HL-60 (cell line): ENCODE results near the gene TSC1.

Experiments
- DNase-seq, 2 experiments: peaks; one replicate each; pipeline ENCODE4 v3.0.0-alpha.2; 2010 to 2020; ENCODE audit warnings: low read depth in 1 of 2, low spot score in 1 of 2
- H3K27ac ChIP-seq: fragments of 250-450 bp; sonication (Bioruptor Pico); replicated peaks from 2 replicates; pipeline ENCODE4 v1.5.1; 2020; ENCODE audit warnings: mild to moderate bottlenecking, moderate library complexity
- H3K27me3 ChIP-seq: fragments of 250-450 bp; sonication (Bioruptor Pico); 2 replicates; pipeline ENCODE4 v1.5.1; 2021; ENCODE audit warnings: mild to moderate bottlenecking, moderate library complexity; ENCODE audit not compliant: insufficient read depth, poor library complexity, severe bottlenecking
- H3K4me3 ChIP-seq: replicated peaks from 2 replicates; pipeline ENCODE4 v1.5.1; 2011; ENCODE audit warnings: mild to moderate bottlenecking, control low read depth, low read length; ENCODE audit not compliant: insufficient read depth
- GABPA ChIP-seq: IDR thresholded peaks from 2 replicates; pipeline ENCODE4 v1.6.1; 2012; ENCODE audit warnings: low read depth
- POLR2AphosphoS5 ChIP-seq: IDR thresholded peaks from 2 replicates; pipeline ENCODE4 v1.6.1; 2012; ENCODE audit warnings: low read depth
- REST ChIP-seq: IDR thresholded peaks from 2 replicates; pipeline ENCODE4 v1.6.1; 2012; ENCODE audit warnings: low read depth; ENCODE audit not compliant: insufficient replicate concordance
- SPI1 ChIP-seq: IDR thresholded peaks from 2 replicates; pipeline ENCODE4 v1.6.1; 2012; ENCODE audit warnings: low read depth, mild to moderate bottlenecking, borderline replicate concordance
- TF ChIP-seq, protein P1 (sequence below): IDR thresholded peaks from one replicate; pipeline ENCODE4 v1.5.1; 2011; ENCODE audit warnings: low read length, control low read depth, inconsistent platforms; ENCODE audit not compliant: insufficient read depth

Gene TSC1

GRCh38 chr9:132961002-132961401, 16.6 kb upstream of the TSC1 start:
- DNase-seq, result no peak
- H3K27me3 ChIP-seq, result peaks cover 2% of the 10 kb centered on the region
- H3K27ac ChIP-seq, result no peak overlapping the region
- TF ChIP-seq, protein P1, sequence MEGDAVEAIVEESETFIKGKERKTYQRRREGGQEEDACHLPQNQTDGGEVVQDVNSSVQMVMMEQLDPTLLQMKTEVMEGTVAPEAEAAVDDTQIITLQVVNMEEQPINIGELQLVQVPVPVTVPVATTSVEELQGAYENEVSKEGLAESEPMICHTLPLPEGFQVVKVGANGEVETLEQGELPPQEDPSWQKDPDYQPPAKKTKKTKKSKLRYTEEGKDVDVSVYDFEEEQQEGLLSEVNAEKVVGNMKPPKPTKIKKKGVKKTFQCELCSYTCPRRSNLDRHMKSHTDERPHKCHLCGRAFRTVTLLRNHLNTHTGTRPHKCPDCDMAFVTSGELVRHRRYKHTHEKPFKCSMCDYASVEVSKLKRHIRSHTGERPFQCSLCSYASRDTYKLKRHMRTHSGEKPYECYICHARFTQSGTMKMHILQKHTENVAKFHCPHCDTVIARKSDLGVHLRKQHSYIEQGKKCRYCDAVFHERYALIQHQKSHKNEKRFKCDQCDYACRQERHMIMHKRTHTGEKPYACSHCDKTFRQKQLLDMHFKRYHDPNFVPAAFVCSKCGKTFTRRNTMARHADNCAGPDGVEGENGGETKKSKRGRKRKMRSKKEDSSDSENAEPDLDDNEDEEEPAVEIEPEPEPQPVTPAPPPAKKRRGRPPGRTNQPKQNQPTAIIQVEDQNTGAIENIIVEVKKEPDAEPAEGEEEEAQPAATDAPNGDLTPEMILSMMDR, result no peak
- H3K4me3 ChIP-seq, result no peak overlapping the region

DNA sequence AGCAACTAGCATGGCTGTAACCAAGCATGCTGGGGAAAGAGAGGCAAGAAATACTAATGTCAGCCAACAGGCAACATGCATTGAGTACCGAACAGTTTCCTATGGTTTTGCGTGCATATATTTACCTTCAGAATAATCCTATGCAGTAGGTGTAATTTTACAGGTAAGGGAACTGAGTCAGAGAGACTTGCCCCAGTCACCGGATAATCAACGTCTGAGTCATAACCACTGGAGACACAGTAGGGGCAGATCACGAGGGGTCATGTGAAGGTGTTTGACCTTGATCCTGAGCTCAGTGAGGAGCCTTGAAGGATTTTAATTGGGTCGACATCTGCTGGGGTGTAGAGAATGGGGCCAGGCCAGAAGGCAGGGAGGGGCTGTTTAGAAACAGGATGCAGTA, 13.4 kb upstream of the TSC1 start:
- H3K27ac ChIP-seq, result no peak overlapping the region
- peaks cover 2% of the 10 kb centered on the region for H3K27me3 ChIP-seq
- DNase-seq, result no peak
- no peak for TF ChIP-seq POLR2AphosphoS5
- TF ChIP-seq, protein P1, result no peak
- TF ChIP-seq REST, result no peak
- TF ChIP-seq SPI1, result no peak
- TF ChIP-seq GABPA, result no peak
- no peak overlapping the region for H3K4me3 ChIP-seq

- TF ChIP-seq SPI1, result no peak
- TF ChIP-seq REST, result no peak
- TF ChIP-seq, protein P1, result no peak
- TF ChIP-seq POLR2AphosphoS5, result no peak
- no peak for TF ChIP-seq GABPA
- DNase-seq, result no peak
- H3K4me3 ChIP-seq, result no peak overlapping the region
- peaks cover under 1% of the 10 kb centered on the region for H3K27me3 ChIP-seq
- no peak overlapping the region for H3K27ac ChIP-seq
Measured at GRCh38 chr9:132955768-132956167, 11.4 kb upstream of the TSC1 start.

- no peak overlapping the region for H3K27ac ChIP-seq
- no peaks in the 10 kb centered on the region for H3K27me3 ChIP-seq
- TF ChIP-seq, protein P1, result no peak
- TF ChIP-seq REST (no peak), SPI1 (no peak), POLR2AphosphoS5 (no peak), GABPA (no peak)
- no peak for DNase-seq
- H3K4me3 ChIP-seq, result no peak overlapping the region
Measured at GRCh38 chr9:132955123-132955522, 10.7 kb upstream of the TSC1 start.
